GM23338 (cell line): ENCODE data around the gene RAMP3. TPM values are rescaled to one million over a fixed set of nuclear protein-coding genes. Genes with fewer than 3 reads are reported as not detected.

Experiments
- ATAC-seq: fragments of 200-7000 bp; cut with Tn5 transposase; 3 replicates; pipeline ENCODE4 v1.9.1; 2020
- DNase-seq: peaks from one replicate; pipeline ENCODE4 v3.0.0-alpha.2; 2015; ENCODE audit warnings: low spot score
- H2AFZ ChIP-seq: fragments of 200-600 bp; sonication (generic); 2 replicates; pipeline ENCODE4 v1.8.0; 2016; ENCODE audit warnings: antibody characterized with exemption, mild to moderate bottlenecking, moderate library complexity
- H3F3A ChIP-seq: fragments of 200-600 bp; sonication (generic); replicated peaks from 2 replicates; pipeline ENCODE4 v1.8.0; 2017; ENCODE audit warnings: antibody characterized with exemption, mixed run types, low read depth
- H3K27ac ChIP-seq: fragments of 200-600 bp; sonication (generic); 2 replicates; pipeline ENCODE4 v1.6.1; 2016; ENCODE audit warnings: low read depth
- H3K27me3 ChIP-seq: fragments of 200-600 bp; sonication (generic); 2 replicates; pipeline ENCODE4 v1.8.0; 2016; ENCODE audit warnings: mild to moderate bottlenecking, mixed run types, moderate library complexity; ENCODE audit not compliant: insufficient read depth
- H3K36me3 ChIP-seq: fragments of 200-600 bp; sonication (generic); 2 replicates; pipeline ENCODE4 v1.8.0; 2016; ENCODE audit warnings: mild to moderate bottlenecking; ENCODE audit not compliant: insufficient read depth
- H3K4me1 ChIP-seq: fragments of 200-600 bp; sonication (generic); 2 replicates; pipeline ENCODE4 v1.8.0; 2016; ENCODE audit warnings: mild to moderate bottlenecking, moderate library complexity; ENCODE audit not compliant: insufficient read depth
- H3K4me2 ChIP-seq: fragments of 200-600 bp; sonication (generic); 2 replicates; pipeline ENCODE4 v1.7.1; 2017; ENCODE audit warnings: mixed run types
- H3K4me3 ChIP-seq: fragments of 200-600 bp; sonication (generic); 2 replicates; pipeline ENCODE4 v1.6.1; 2016; ENCODE audit warnings: mixed run types
- H3K79me2 ChIP-seq: fragments of 200-600 bp; sonication (generic); replicated peaks from 2 replicates; pipeline ENCODE4 v1.8.0; 2017; ENCODE audit warnings: mild to moderate bottlenecking; ENCODE audit not compliant: insufficient read depth
- H3K9me2 ChIP-seq: fragments of 200-600 bp; sonication (generic); 2 replicates; pipeline ENCODE4 v1.8.0; 2017; ENCODE audit not compliant: insufficient read depth
- H4K20me1 ChIP-seq: fragments of 200-600 bp; sonication (generic); replicated peaks from 2 replicates; pipeline ENCODE4 v1.8.0; 2017; ENCODE audit warnings: mild to moderate bottlenecking; ENCODE audit not compliant: insufficient read depth
- H3K27ac Mint-ChIP-seq: 2 replicates; pipeline ENCODE4 v1.8.0; 2020; ENCODE audit warnings: inconsistent platforms, mild to moderate bottlenecking, moderate library complexity, mixed read lengths
- H3K27me3 Mint-ChIP-seq: 3 replicates; pipeline ENCODE4 v1.8.0; 2022; ENCODE audit warnings: low read depth, mild to moderate bottlenecking, moderate library complexity, mixed read lengths, inconsistent platforms; ENCODE audit not compliant: insufficient read depth, poor library complexity
- H3K36me3 Mint-ChIP-seq: 3 replicates; pipeline ENCODE4 v1.8.0; 2021; ENCODE audit warnings: low read depth, mild to moderate bottlenecking, inconsistent platforms, moderate library complexity, mixed read lengths
- H3K4me1 Mint-ChIP-seq: 3 replicates; pipeline ENCODE4 v1.8.0; 2020; ENCODE audit warnings: mild to moderate bottlenecking, inconsistent platforms, mixed read lengths
- H3K4me3 Mint-ChIP-seq: 3 replicates; pipeline ENCODE4 v1.8.0; 2021; ENCODE audit warnings: moderate library complexity, mild to moderate bottlenecking, inconsistent platforms, mixed read lengths
- H3K9me3 Mint-ChIP-seq: 3 replicates; pipeline ENCODE4 v1.8.0; 2020; ENCODE audit warnings: moderate library complexity, mild to moderate bottlenecking, inconsistent platforms, mixed read lengths
- CREB1 ChIP-seq: fragments of 250-450 bp; sonication (Bioruptor Pico); IDR thresholded peaks from 2 replicates; pipeline ENCODE4 v1.5.0; 2020; ENCODE audit warnings: low read depth, mild to moderate bottlenecking, moderate library complexity
- CTCF ChIP-seq, 2 experiments: fragments of 200-600 bp in 1 of 2; sonication (generic) in 1 of 2; conservative IDR thresholded peaks; 2 replicates each; pipeline versions ENCODE4 v1.5.1 to v1.6.1; 2016 to 2017; ENCODE audit warnings: antibody characterized with exemption in 2 of 2, low read depth in 2 of 2, mild to moderate bottlenecking in 2 of 2, moderate library complexity in 1 of 2
- ETS1 ChIP-seq: IDR thresholded peaks from 2 replicates; pipeline ENCODE4 v1.6.1; 2016; ENCODE audit warnings: antibody characterized with exemption
- EZH2 ChIP-seq: fragments of 200-600 bp; sonication (generic); IDR thresholded peaks from one replicate; pipeline ENCODE4 v1.8.0; 2017; ENCODE audit warnings: antibody characterized with exemption, mild to moderate bottlenecking, low read depth; ENCODE audit not compliant: unreplicated experiment
- EZH2phosphoT487 ChIP-seq: fragments of 200-600 bp; sonication (generic); IDR thresholded peaks from one replicate; pipeline ENCODE4 v1.8.1; 2018; ENCODE audit warnings: antibody characterized with exemption; ENCODE audit not compliant: unreplicated experiment
- JUNB ChIP-seq: IDR thresholded peaks from one replicate; pipeline ENCODE4 v1.6.1; 2016; ENCODE audit warnings: antibody characterized with exemption; ENCODE audit not compliant: unreplicated experiment
- NANOG ChIP-seq: IDR thresholded peaks from 2 replicates; pipeline ENCODE4 v1.6.1; 2016; ENCODE audit warnings: antibody characterized with exemption, borderline replicate concordance
- POLR2AphosphoS5 ChIP-seq: IDR thresholded peaks from 2 replicates; pipeline ENCODE4 v1.6.1; 2016; ENCODE audit warnings: antibody characterized with exemption, low read depth
- REST ChIP-seq: IDR thresholded peaks from one replicate; pipeline ENCODE4 v1.6.1; 2018; ENCODE audit warnings: antibody characterized with exemption; ENCODE audit not compliant: unreplicated experiment
- STAT1 ChIP-seq: IDR thresholded peaks from one replicate; pipeline ENCODE4 v1.6.1; 2016; ENCODE audit warnings: antibody characterized with exemption; ENCODE audit not compliant: unreplicated experiment
- ZNF114 ChIP-seq: fragments of 250-450 bp; sonication (Bioruptor Pico); IDR thresholded peaks from 2 replicates; pipeline ENCODE4 v1.5.0; 2020; ENCODE audit warnings: mild to moderate bottlenecking, moderate library complexity
- ZNF331 ChIP-seq: fragments of 250-450 bp; sonication (Bioruptor Pico); IDR thresholded peaks from 2 replicates; pipeline ENCODE4 v1.5.0; 2020; ENCODE audit warnings: low read depth, mild to moderate bottlenecking, moderate library complexity
- polyA plus RNA-seq: library from polyadenylated mRNA; unstranded; fragments of >200 nt; fragmentation: Nextera tagmentation; extraction: Ambion mirVana; gene quantifications from 2 replicates; pipeline ENCODE4 v1.2.1, GENCODE V29; 2016
- total RNA-seq: library from RNA; depleted of rRNA; stranded (reverse); fragments of >200 nt; shearing (Covaris generic); gene quantifications from 2 replicates; pipeline ENCODE4 v1.2.3, GENCODE V29; 2014
- TF ChIP-seq, protein P1 (sequence below): fragments of 250-450 bp; sonication (Bioruptor Pico); IDR thresholded peaks from 2 replicates; pipeline ENCODE4 v1.5.0; 2020; ENCODE audit warnings: mild to moderate bottlenecking, moderate library complexity

Gene RAMP3
- total and polyA plus RNA-seq, 2 experiments from 2014 or later: 1.1 to 4.6 TPM

- no peak overlapping the region for H3K4me3 Mint-ChIP-seq
- no peaks in the 10 kb centered on the region for H3K9me3 Mint-ChIP-seq
- H3K27ac Mint-ChIP-seq: no peak overlapping the region
- no peak for ATAC-seq
- no peak overlapping the region for H3K4me3 ChIP-seq
- no peaks in the 10 kb centered on the region for H3K36me3 ChIP-seq
- H3K9me2 ChIP-seq: no peaks in the 10 kb centered on the region
- H3K27me3 ChIP-seq: no peaks in the 10 kb centered on the region
- H3K4me2 ChIP-seq: no peak overlapping the region
- H4K20me1 ChIP-seq: no peaks in the 10 kb centered on the region
- no peak for TF ChIP-seq EZH2phosphoT487
- no peak for TF ChIP-seq ZNF331
- TF ChIP-seq CREB1 (CRISPR knock-in tag): no peak
- TF ChIP-seq ZNF114 (CRISPR knock-in tag): no peak
- TF ChIP-seq REST: no peak
- TF ChIP-seq JUNB: no peak
- no peak for TF ChIP-seq EZH2
- TF ChIP-seq, protein P1, sequence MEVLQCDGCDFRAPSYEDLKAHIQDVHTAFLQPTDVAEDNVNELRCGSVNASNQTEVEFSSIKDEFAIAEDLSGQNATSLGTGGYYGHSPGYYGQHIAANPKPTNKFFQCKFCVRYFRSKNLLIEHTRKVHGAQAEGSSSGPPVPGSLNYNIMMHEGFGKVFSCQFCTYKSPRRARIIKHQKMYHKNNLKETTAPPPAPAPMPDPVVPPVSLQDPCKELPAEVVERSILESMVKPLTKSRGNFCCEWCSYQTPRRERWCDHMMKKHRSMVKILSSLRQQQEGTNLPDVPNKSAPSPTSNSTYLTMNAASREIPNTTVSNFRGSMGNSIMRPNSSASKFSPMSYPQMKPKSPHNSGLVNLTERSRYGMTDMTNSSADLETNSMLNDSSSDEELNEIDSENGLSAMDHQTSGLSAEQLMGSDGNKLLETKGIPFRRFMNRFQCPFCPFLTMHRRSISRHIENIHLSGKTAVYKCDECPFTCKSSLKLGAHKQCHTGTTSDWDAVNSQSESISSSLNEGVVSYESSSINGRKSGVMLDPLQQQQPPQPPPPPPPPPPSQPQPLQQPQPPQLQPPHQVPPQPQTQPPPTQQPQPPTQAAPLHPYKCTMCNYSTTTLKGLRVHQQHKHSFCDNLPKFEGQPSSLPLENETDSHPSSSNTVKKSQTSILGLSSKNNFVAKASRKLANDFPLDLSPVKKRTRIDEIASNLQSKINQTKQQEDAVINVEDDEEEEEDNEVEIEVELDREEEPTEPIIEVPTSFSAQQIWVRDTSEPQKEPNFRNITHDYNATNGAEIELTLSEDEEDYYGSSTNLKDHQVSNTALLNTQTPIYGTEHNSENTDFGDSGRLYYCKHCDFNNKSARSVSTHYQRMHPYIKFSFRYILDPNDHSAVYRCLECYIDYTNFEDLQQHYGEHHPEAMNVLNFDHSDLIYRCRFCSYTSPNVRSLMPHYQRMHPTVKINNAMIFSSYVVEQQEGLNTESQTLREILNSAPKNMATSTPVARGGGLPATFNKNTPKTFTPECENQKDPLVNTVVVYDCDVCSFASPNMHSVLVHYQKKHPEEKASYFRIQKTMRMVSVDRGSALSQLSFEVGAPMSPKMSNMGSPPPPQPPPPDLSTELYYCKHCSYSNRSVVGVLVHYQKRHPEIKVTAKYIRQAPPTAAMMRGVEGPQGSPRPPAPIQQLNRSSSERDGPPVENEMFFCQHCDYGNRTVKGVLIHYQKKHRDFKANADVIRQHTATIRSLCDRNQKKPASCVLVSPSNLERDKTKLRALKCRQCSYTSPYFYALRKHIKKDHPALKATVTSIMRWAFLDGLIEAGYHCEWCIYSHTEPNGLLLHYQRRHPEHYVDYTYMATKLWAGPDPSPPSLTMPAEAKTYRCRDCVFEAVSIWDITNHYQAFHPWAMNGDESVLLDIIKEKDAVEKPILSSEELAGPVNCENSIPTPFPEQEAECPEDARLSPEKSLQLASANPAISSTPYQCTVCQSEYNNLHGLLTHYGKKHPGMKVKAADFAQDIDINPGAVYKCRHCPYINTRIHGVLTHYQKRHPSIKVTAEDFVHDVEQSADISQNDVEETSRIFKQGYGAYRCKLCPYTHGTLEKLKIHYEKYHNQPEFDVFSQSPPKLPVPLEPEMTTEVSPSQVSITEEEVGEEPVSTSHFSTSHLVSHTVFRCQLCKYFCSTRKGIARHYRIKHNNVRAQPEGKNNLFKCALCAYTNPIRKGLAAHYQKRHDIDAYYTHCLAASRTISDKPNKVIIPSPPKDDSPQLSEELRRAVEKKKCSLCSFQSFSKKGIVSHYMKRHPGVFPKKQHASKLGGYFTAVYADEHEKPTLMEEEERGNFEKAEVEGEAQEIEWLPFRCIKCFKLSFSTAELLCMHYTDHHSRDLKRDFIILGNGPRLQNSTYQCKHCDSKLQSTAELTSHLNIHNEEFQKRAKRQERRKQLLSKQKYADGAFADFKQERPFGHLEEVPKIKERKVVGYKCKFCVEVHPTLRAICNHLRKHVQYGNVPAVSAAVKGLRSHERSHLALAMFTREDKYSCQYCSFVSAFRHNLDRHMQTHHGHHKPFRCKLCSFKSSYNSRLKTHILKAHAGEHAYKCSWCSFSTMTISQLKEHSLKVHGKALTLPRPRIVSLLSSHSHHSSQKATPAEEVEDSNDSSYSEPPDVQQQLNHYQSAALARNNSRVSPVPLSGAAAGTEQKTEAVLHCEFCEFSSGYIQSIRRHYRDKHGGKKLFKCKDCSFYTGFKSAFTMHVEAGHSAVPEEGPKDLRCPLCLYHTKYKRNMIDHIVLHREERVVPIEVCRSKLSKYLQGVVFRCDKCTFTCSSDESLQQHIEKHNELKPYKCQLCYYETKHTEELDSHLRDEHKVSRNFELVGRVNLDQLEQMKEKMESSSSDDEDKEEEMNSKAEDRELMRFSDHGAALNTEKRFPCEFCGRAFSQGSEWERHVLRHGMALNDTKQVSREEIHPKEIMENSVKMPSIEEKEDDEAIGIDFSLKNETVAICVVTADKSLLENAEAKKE (CRISPR knock-in tag): no peak
- TF ChIP-seq ETS1: no peak
- TF ChIP-seq POLR2AphosphoS5: no peak
- no peak for TF ChIP-seq CTCF (conservative IDR thresholded peaks at IDR 0.05; ENCODE audit: low read depth in 2 of 2)
- no peak for TF ChIP-seq NANOG
- no peak for TF ChIP-seq STAT1
- H3K4me1 ChIP-seq: no peaks in the 10 kb centered on the region
- no peak overlapping the region for H2AFZ ChIP-seq
- H3K36me3 Mint-ChIP-seq: no peaks in the 10 kb centered on the region
- peaks cover 4% of the 10 kb centered on the region; the same call in 2 of the 3 replicates for H3K4me1 Mint-ChIP-seq
- no peak overlapping the region for H3K27ac ChIP-seq
- H3F3A ChIP-seq: no peaks in the 10 kb centered on the region
- H3K79me2 ChIP-seq: no peaks in the 10 kb centered on the region
- H3K27me3 Mint-ChIP-seq: peaks cover 3% of the 10 kb centered on the region
- DNase-seq: no peak
These were observed 45.4 kb downstream of the RAMP3 start for GRCh38 chr7:45203036-45203435.
